NCI-H82 treated with DMSO at 0.1 percent for 48 hours (cell line): Measurements from ENCODE around the gene YPEL2.

ENCODE experiments used
- DNase-seq: peaks from one replicate; lab custom pipeline; 2025; ENCODE audit not compliant: unreplicated experiment; lab: John Stamatoyannopoulos, UW

Gene YPEL2

DNA sequence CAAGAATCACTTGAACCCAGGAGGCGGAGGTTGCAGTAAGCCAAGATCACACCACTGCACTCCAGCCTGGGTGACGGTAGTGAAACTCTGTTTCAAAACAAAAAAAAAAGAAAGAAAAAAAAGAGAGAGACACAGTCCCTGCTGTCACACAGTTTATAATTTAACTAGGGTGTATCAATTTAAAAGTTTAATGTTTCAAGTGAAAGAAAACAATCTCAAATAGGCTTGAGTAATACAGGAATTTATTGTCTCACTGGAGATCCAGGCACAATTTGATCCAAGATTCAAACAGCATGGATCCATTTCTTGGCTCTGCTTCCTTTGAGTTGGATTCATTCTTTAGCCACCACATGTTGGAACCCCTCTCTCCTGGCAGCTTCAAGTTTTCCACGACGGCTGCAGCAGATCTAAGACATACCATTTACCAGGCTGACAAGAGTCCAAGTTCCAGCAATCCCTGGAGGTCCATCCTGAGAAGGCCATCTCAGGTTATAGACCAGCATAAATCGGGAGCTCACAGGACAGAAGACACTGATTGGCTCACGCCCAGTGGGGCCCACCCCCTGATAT lies 97.5 kb downstream of the YPEL2 start:
- DNase-seq, result no peak

DNA sequence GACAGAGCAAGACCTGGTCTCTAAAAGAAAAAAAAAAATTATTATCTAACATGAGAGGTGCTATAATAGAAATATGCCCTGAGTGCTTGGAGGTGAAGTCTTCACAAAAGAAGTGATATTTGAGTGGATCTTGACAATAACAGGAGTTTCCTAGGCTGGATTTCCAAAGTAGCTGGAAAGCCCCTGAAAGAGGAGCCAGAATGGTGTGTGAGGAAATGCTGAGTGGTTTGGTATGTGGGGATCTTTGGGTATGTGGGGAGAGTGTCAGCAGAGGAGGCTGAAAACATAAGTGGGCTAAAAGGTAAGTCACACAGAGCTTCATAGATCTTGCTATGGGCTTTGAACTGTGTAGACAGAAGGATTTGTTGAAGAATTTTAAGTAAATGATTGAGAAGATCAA lies 100.1 kb downstream of the YPEL2 start:
- DNase-seq, result no peak

DNA sequence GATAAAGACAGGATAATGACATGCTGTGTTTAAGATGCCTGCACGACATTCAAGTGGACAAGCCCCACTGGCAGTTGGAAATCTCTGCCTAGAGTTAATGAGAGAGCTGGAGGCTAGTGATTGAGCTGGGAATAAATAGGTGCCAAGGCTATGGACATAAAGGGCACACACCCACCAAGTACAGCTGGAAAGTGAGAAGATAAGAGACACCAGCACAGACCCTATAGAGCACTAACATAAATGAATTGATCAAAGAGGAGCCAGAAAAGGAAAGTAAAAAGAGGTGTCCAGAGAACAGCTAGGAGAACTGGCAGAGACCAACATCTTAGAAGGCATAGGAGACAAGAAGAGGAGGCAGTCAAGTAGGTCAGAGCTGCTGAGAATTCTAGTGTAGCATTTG lies 101.2 kb downstream of the YPEL2 start:
- DNase-seq, result no peak

DNA sequence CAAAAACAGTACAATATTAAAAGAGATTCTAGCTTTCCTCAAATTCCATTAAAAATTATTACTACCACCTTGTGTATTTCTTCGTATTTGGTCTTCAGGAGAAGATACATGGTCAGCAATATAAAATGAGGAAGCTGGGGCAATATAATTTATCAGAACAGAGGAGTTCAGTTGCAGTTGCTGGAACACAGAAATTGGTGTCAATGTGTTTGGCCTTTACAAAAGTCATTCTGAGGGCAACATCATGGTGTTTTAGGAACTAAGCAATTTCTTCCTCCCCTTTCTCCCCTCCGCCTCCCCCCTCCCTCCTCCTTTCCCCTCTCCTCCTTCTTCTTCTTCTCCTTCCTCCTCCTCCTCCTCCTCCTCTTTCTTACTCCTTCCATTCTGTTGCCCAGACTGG lies 102.1 kb downstream of the YPEL2 start:
- no peak for DNase-seq

DNA sequence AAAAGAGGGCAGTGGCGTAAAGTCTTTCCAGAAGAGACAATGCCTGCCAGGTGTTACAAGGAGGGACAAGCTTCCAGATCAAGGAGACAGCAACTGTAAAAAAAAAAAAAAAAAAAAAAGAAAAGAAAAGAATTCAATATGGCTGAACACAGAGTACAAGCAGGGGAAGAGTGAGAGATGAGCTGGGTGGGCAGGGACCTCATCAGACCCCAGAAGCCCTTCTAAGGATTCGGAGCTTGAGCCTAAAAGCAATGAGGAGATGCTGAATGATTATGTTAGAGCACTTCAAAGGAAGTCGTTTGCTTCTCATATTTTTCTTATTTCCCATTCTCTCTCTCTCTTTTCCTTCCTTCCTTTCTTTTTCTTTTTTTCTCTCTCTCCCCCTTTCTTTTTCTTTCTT lies 103.0 kb downstream of the YPEL2 start:
- no peak for DNase-seq

- no peak for DNase-seq
Observed at GRCh38 chr17:59435238-59435637, 103.8 kb downstream of the YPEL2 start.

DNA sequence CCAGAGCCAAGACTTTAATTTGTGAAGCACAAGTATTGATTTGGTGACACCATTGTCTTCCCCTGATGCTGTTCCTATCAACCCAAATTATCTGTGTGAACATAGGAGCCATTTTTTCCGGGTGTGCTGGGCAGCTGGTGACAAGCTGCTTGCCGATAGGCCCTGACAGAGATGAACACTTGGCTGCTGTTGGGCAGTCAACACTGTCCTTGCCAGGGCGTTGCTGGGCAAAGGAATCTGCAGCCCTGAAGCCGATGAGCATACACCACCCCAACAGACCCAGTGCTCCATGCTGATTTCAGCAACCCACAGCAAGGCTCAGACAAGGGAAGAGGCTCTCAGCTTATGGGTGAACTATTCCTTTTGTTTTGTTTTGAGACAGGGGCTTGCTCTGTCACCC lies 105.4 kb downstream of the YPEL2 start:
- no peak for DNase-seq

DNA sequence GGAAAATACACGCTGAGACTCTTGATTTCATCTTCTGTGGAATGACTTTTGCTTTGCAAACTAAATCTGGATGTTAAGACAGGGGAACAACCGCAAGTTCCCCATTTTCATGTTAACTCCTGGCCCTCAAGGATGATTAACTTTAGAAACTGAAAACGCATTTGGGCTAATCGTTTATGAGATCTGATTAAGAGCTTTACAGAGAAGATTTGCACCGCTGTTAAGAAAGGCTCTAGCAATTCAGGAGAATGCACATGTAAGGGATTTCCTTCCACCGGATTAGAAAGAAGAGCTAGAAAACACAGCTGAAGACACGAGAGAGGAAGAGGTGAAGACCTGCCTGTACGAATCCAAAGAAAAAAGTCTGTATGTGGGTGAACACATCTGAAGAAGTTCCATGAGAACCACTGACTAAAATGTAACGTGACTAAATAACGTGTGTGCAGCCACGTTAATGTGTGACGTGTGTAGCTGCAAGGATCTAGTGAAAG lies 106.4 kb downstream of the YPEL2 start:
- peak; percentile 97 for DNase-seq

GRCh38 chr17:59439262-59439661 lies 107.8 kb downstream of the YPEL2 start:
- no peak for DNase-seq

DNA sequence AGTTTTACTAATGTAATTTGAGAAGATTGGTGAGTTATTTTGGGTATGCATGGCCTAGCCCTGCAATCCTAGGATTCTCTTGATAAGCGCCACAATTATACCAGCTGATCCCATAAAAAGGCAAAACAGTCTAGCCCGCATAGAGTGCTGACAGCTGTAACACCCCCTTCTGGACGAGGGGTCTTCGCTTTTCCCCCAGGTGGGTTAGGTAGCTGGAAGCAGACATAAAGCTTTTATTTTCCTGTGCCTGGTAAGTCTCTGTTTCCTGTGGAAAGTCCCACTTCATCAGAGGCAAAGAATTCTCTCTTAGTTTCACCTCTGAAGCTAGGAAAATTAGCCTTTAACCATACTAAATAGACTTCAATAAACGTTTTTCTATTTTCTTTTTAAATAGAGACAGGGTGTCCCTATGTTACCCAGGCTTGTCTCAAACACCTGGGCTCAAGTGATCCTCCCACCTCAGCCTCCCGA lies 108.3 kb downstream of the YPEL2 start:
- no peak for DNase-seq

DNA sequence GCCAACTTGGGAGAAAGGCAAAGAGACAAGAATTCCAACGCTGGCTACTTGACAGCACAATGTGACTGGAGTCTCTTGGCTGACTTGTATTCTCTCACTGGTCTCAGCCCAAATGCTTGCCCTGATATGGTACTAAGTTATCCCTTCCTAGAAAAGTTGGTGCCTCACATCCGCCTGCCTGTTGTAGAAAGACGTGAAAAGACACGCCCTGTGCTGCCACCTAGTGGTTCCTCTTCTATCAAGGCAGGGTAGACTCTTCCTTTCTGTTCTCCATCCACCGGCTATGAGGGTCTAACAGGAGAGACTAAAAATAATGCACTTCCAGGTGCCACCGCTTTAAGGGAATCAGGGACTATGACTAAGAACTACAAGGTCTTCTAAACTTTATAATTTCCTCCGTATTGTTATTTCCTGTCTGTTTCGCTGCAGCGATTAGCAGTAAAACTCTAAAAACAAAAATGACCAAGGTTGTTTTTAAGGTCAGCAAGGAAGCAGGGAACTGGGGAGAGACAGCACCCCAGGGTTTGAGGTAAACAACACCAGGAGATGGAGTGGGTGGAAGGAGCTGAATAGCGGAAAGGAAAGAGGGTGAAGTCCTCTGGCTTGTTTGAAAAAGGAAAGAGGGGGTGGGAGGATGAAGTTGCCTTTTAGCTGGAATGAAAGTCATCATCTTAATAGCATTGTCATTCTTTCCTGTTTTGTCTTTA lies 109.5 kb downstream of the YPEL2 start:
- peak; percentile 92 for DNase-seq

DNA sequence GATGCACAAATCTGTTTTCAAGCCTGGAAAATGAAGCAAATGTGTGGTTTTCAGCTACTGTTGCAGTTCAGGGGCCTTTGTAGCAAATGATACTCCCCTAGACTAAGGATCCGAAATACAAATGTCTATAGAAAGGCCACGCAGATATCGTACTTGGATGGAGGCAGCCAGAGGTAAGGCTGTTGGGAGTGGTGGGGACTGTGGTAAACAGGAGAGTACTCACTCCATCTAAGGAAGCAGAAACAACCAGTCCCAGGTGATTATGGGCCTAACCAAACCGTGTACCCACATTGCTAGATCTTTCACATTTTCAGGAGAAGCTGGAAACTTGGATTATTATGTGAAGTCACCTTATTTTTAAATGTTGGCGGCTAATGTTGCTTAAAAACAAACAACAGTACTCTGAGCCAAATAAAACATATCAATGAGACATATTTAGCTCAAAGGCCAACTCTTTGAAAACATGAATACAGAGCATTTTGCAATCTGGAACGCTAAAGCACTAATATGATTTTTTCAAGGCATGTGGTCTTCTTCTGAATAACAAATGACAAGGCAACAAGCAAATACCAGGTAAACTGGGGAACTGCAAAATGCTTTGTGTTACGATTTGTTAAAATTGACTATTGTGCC lies 110.1 kb downstream of the YPEL2 start:
- no peak for DNase-seq

DNA sequence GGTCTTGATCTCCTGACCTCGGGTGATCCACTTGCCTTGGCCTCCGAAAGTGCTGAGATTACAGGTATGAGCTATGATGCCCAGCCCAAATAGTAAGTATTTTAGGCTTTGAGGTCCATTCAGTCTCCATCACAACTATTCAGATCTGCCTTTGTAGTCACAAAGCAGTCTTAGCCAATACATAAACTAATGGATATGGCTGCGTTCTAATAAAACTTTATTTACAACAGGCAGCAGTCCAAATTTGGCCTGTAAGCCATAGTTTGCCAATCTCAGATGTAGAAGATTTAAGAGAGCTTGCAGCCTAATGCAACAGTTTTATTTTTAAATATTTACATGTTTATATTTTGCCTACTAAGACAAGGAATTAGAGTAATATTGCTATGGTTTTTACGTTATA lies 111.7 kb downstream of the YPEL2 start:
- no peak for DNase-seq
